Bronchial epithelial cell (primary cell): Measurements from ENCODE around the gene RCC2. TPM values are rescaled to one million over a fixed set of nuclear protein-coding genes. Genes with fewer than 3 reads are reported as not detected.

ENCODE experiments used
- DNase-seq: peaks from one replicate; pipeline ENCODE4 v3.0.0-alpha.2; 2010; ENCODE audit warnings: low read depth
- FAIRE-seq: peaks from 2 replicates; lab custom pipeline; 2011; peaks lifted over from hg19 to GRCh38; lab: Jason Lieb, UNC
- H3K27me3 ChIP-seq: 2 replicates; pipeline ENCODE4 v1.5.1; 2011; ENCODE audit warnings: low read length; ENCODE audit not compliant: control insufficient read depth, insufficient read depth
- H3K36me3 ChIP-seq: 2 replicates; pipeline ENCODE4 v1.5.1; 2011; ENCODE audit warnings: low read length; ENCODE audit not compliant: control insufficient read depth, insufficient read depth
- H3K4me3 ChIP-seq: 2 replicates; pipeline ENCODE4 v1.5.1; 2011; ENCODE audit warnings: mild to moderate bottlenecking, low read depth, low read length, control low read depth
- CTCF ChIP-seq: IDR thresholded peaks from 2 replicates; pipeline ENCODE4 v1.5.1; 2011; ENCODE audit warnings: mild to moderate bottlenecking, moderate library complexity, low read length, control low read depth, inconsistent platforms; ENCODE audit not compliant: insufficient read depth, severe bottlenecking
- total RNA-seq: library from RNA; depleted of rRNA; stranded (reverse); fragments of >200 nt; gene quantifications from 2 replicates; pipeline ENCODE4 v1.2.1, GENCODE V29; 2014

Gene RCC2
- total RNA-seq, 1 donor from 2014 or later = 152 TPM

GRCh38 chr1:17440074-17440826 is 773 bp upstream of the RCC2 start:
- DNase-seq (no peak), FAIRE-seq (no peak)
- no peak for TF ChIP-seq CTCF

GRCh38 chr1:17438318-17439249 is 893 bp downstream of the RCC2 start:
- no peak for FAIRE-seq
- Histone ChIP-seq H3K27me3 (no peaks in the 10 kb centered on the region), H3K36me3 (peaks cover 13% of the 10 kb centered on the region), H3K4me3 (peak overlapping the region; percentile 78)
- DNase-seq = no peak
- TF ChIP-seq CTCF = no peak

More at GRCh38 chr1:17440074-17440826, 773 bp upstream of the RCC2 start:
- no peaks in the 10 kb centered on the region for H3K27me3 ChIP-seq
- peak overlapping the region; percentile 78 for H3K4me3 ChIP-seq
- peaks cover 5% of the 10 kb centered on the region for H3K36me3 ChIP-seq

- DNase-seq = no peak
- TF ChIP-seq CTCF = no peak
These were observed 1.7 kb downstream of the RCC2 start for GRCh38 chr1:17437580-17438317.

GRCh38 chr1:17437260-17437579 is 2.3 kb downstream of the RCC2 start:
- FAIRE-seq (no peak), DNase-seq (no peak)
- Histone ChIP-seq H3K4me3 (peak overlapping the region; percentile 78), H3K27me3 (no peaks in the 10 kb centered on the region), H3K36me3 (peaks cover 19% of the 10 kb centered on the region)
- no peak for TF ChIP-seq CTCF

More at GRCh38 chr1:17437580-17438317, 1.7 kb downstream of the RCC2 start:
- no peaks in the 10 kb centered on the region for H3K27me3 ChIP-seq
- H3K4me3 ChIP-seq = peak overlapping the region; percentile 78
- H3K36me3 ChIP-seq = peaks cover 16% of the 10 kb centered on the region
- no peak for FAIRE-seq

- no peaks in the 10 kb centered on the region for H3K27me3 ChIP-seq
- no peak for DNase-seq
- H3K4me3 ChIP-seq = peak overlapping the region; percentile 78
- no peak for FAIRE-seq
- TF ChIP-seq CTCF = no peak
- H3K36me3 ChIP-seq = peaks cover 23% of the 10 kb centered on the region
These were observed 2.9 kb downstream of the RCC2 start for GRCh38 chr1:17436380-17437174.
